MM.1S (cell line): ENCODE measurements around the gene ADGRD1.

ENCODE experiments used
- DNase-seq: peaks from one replicate; pipeline ENCODE4 v3.0.0-alpha.2; 2015
- H2AFZ ChIP-seq: fragments of 300-600 bp; sonication (generic); 2 replicates; pipeline ENCODE4 v1.6.0; 2016; ENCODE audit warnings: antibody characterized with exemption, low read length
- H3F3A ChIP-seq: fragments of 300-600 bp; sonication (generic); 2 replicates; pipeline ENCODE4 v1.6.1; 2016; ENCODE audit warnings: mild to moderate bottlenecking, antibody characterized with exemption, low read length, moderate library complexity, mixed read lengths; ENCODE audit not compliant: insufficient read depth
- H3K27ac ChIP-seq: fragments of 300-600 bp; sonication (generic); 2 replicates; pipeline ENCODE4 v1.5.1; 2016; ENCODE audit warnings: mild to moderate bottlenecking, low read length
- H3K27me3 ChIP-seq: fragments of 300-600 bp; sonication (generic); replicated peaks from 2 replicates; pipeline ENCODE4 v1.6.0; 2016; ENCODE audit warnings: low read length; ENCODE audit not compliant: insufficient read depth
- H3K36me3 ChIP-seq: fragments of 300-600 bp; sonication (generic); replicated peaks from 2 replicates; pipeline ENCODE4 v1.6.1; 2016; ENCODE audit warnings: mild to moderate bottlenecking, low read length, mixed read lengths; ENCODE audit not compliant: insufficient read depth
- H3K4me1 ChIP-seq: fragments of 300-600 bp; sonication (generic); 2 replicates; pipeline ENCODE4 v1.6.1; 2016; ENCODE audit warnings: low read length, mixed read lengths
- H3K4me2 ChIP-seq: fragments of 300-600 bp; sonication (generic); 2 replicates; pipeline ENCODE4 v1.6.0; 2016; ENCODE audit warnings: low read depth, low read length
- H3K4me3 ChIP-seq: fragments of 300-600 bp; sonication (generic); 2 replicates; pipeline ENCODE4 v1.5.1; 2016; ENCODE audit warnings: low read length, mixed read lengths
- H3K79me2 ChIP-seq: fragments of 300-600 bp; sonication (generic); 2 replicates; pipeline ENCODE4 v1.6.1; 2016; ENCODE audit warnings: mixed run types, low read length, mixed read lengths
- H3K9ac ChIP-seq: fragments of 300-600 bp; sonication (generic); 2 replicates; pipeline ENCODE4 v1.6.1; 2016; ENCODE audit warnings: low read length, mixed read lengths
- H3K9me2 ChIP-seq: fragments of 300-600 bp; sonication (generic); replicated peaks from 2 replicates; pipeline ENCODE4 v1.6.1; 2016; ENCODE audit warnings: mild to moderate bottlenecking, low read length, mixed read lengths; ENCODE audit not compliant: insufficient read depth
- H3K9me3 ChIP-seq: fragments of 300-600 bp; sonication (generic); replicated peaks from 2 replicates; pipeline ENCODE4 v1.6.1; 2016; ENCODE audit warnings: mild to moderate bottlenecking, low read length, mixed read lengths; ENCODE audit not compliant: insufficient read depth
- H4K20me1 ChIP-seq: fragments of 300-600 bp; sonication (generic); 2 replicates; pipeline ENCODE4 v1.6.1; 2016; ENCODE audit warnings: mild to moderate bottlenecking, low read length, moderate library complexity, mixed read lengths; ENCODE audit not compliant: insufficient read depth
- EZH2 ChIP-seq: fragments of 300-600 bp; sonication (generic); optimal IDR thresholded peaks from 2 replicates; pipeline ENCODE3; 2017; ENCODE audit warnings: low read depth, mild to moderate bottlenecking, antibody characterized with exemption, low read length, mixed read lengths
- EZH2phosphoT487 ChIP-seq: fragments of 300-600 bp; sonication (generic); IDR thresholded peaks from 2 replicates; pipeline ENCODE4 v1.6.1; 2018; ENCODE audit warnings: antibody characterized with exemption, low read length
- TF ChIP-seq, protein P1 (sequence below): fragments of 300-600 bp; sonication (generic); IDR thresholded peaks from 2 replicates; pipeline ENCODE4 v1.5.1; 2016; ENCODE audit warnings: antibody characterized with exemption, low read length, mixed read lengths

Gene ADGRD1

DNA sequence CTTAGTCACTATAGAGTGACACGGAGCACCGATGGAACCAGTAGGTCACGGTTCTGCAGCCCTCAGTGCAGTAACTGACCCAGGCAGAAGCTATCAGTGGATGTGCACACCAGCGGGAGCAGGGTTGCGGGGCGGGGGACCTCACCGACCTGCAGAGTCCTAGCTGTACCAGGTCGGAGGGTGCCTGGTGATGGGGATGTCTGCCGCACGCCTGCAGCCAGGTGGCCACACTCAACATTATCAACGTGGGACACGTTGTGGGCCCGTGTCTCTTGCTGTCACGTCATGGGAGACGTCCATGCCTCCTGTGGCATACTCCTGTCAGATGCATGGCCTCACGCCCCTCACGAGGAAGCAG lies 55.2 kb downstream of the ADGRD1 start:
- no peaks in the 10 kb centered on the region for H3K36me3 ChIP-seq
- H4K20me1 ChIP-seq = no peaks in the 10 kb centered on the region
- H3K9me2 ChIP-seq = no peaks in the 10 kb centered on the region
- H3K4me3 ChIP-seq = no peak overlapping the region
- TF ChIP-seq EZH2 = no peak
- TF ChIP-seq EZH2phosphoT487 = no peak
- TF ChIP-seq, protein P1, sequence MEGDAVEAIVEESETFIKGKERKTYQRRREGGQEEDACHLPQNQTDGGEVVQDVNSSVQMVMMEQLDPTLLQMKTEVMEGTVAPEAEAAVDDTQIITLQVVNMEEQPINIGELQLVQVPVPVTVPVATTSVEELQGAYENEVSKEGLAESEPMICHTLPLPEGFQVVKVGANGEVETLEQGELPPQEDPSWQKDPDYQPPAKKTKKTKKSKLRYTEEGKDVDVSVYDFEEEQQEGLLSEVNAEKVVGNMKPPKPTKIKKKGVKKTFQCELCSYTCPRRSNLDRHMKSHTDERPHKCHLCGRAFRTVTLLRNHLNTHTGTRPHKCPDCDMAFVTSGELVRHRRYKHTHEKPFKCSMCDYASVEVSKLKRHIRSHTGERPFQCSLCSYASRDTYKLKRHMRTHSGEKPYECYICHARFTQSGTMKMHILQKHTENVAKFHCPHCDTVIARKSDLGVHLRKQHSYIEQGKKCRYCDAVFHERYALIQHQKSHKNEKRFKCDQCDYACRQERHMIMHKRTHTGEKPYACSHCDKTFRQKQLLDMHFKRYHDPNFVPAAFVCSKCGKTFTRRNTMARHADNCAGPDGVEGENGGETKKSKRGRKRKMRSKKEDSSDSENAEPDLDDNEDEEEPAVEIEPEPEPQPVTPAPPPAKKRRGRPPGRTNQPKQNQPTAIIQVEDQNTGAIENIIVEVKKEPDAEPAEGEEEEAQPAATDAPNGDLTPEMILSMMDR = no peak
- H3K79me2 ChIP-seq = no peaks in the 10 kb centered on the region
- H3K4me2 ChIP-seq = no peak overlapping the region
- peaks cover 3% of the 10 kb centered on the region for H3K27me3 ChIP-seq
- H3K4me1 ChIP-seq = no peaks in the 10 kb centered on the region
- no peak for DNase-seq
- H2AFZ ChIP-seq = no peak overlapping the region
- H3F3A ChIP-seq = no peaks in the 10 kb centered on the region
- H3K9me3 ChIP-seq = no peaks in the 10 kb centered on the region
- no peak overlapping the region for H3K9ac ChIP-seq
- H3K27ac ChIP-seq = no peak overlapping the region

DNA sequence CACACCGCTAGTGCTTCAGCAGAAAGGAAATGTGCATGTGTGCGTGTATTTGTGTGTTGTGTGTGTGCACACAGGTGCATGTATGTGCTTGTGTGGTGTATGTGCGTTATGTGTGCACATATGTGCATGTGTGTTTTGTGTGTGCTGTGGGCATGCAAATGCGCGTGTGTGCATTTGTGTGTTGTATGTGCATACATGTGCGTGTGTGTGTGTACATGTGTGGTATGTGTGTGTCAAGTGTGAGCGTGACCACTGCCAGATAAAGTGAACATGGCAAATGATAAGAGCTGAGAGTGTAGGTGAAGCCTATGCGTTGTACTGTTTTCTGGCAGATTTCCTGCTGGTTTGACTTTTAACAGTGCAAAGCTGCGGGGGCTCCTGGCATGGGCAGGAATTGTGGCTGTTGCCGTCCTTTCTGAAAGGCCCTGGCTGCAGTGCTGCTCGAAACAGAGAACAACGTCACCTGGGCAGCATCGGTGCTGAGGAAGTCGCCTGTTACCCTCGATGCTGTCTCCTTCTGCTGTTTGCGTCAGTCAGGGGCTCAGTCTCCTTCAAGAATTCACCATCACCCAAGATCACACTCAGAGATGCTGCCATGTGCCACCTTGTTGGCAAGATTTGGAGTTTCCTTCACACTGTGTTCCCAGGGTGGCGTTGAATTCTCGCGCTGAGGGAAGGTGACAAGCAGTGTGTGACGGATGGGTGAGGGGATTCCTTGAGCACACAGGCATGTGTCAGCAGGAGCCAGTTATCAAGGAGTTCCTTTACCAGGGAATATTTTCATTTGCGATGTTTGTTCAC lies 56.1 kb downstream of the ADGRD1 start:
- Histone ChIP-seq H3K79me2 (no peaks in the 10 kb centered on the region), H3K4me3 (no peak overlapping the region), H3K27ac (no peak overlapping the region), H3K4me1 (no peaks in the 10 kb centered on the region), H3K9me2 (no peaks in the 10 kb centered on the region), H4K20me1 (no peaks in the 10 kb centered on the region), H3K9ac (no peak overlapping the region), H3K36me3 (no peaks in the 10 kb centered on the region), H3F3A (no peaks in the 10 kb centered on the region), H3K4me2 (no peak overlapping the region), H3K9me3 (no peaks in the 10 kb centered on the region), H3K27me3 (peaks cover 4% of the 10 kb centered on the region), H2AFZ (no peak overlapping the region)
- TF ChIP-seq EZH2 = no peak
- no peak for DNase-seq

DNA sequence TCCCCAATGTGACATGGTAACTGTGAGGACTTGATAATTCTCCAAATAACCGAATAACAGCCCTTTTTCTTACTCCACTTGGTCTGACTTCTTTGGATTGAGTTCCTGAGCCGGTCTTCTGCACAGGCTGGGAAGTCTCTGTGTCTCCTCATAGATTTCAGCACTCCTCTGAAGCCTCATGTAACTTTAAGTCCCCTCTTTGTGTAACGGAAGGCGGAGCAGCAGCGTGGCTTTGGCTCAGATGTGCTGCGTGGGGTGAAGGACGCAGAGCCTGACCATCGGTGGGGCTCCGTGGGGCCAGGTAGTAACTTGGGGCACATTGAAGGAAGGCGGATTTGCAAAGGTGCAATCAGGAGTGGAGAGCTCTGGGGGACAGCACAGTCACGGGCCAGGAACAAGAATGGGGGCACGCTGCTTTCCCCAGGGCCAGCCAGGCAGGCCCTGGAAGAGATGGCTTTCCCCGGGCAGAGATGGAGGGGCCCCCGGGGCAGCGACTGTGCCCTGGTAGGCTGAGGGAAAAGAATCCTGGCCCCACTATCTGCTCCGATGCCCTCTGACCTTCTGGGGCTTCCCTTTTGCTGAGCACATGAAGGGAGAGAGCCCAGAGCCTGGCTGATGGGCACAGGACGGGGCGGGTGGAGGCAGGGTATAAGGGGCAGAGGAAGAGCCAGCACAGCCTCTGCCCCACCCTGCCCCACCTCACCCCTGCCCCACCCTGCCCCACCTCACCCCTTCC lies 56.9 kb downstream of the ADGRD1 start:
- DNase-seq = no peak
- Histone ChIP-seq H3K4me1 (no peaks in the 10 kb centered on the region), H3K4me2 (no peak overlapping the region), H3K27ac (no peak overlapping the region), H2AFZ (no peak overlapping the region), H3K4me3 (no peak overlapping the region), H3K9ac (no peak overlapping the region), H3K27me3 (peaks cover 4% of the 10 kb centered on the region), H3F3A (no peaks in the 10 kb centered on the region), H3K9me3 (no peaks in the 10 kb centered on the region), H4K20me1 (no peaks in the 10 kb centered on the region), H3K79me2 (no peaks in the 10 kb centered on the region), H3K36me3 (no peaks in the 10 kb centered on the region), H3K9me2 (no peaks in the 10 kb centered on the region)
- no peak for TF ChIP-seq EZH2phosphoT487
- TF ChIP-seq, protein P1 = no peak
- TF ChIP-seq EZH2 = no peak
